HG03354 (cell line): Measurements from ENCODE around the gene STARD3.

Experiments
- ATAC-seq: cut with Tn5 transposase; IDR thresholded peaks from one replicate; pipeline ENCODE4 v1.9.1; 2021; ENCODE audit warnings: mild to moderate bottlenecking; ENCODE audit not compliant: unreplicated experiment, poor library complexity, severe bottlenecking

The STARD3 gene

GRCh38 chr17:39618246-39618913, 18.6 kb upstream of the STARD3 start:
- no peak for ATAC-seq

- no peak for ATAC-seq
These were observed 17.8 kb upstream of the STARD3 start for GRCh38 chr17:39618956-39619785.

GRCh38 chr17:39619786-39620101, 17.2 kb upstream of the STARD3 start:
- no peak for ATAC-seq

DNA sequence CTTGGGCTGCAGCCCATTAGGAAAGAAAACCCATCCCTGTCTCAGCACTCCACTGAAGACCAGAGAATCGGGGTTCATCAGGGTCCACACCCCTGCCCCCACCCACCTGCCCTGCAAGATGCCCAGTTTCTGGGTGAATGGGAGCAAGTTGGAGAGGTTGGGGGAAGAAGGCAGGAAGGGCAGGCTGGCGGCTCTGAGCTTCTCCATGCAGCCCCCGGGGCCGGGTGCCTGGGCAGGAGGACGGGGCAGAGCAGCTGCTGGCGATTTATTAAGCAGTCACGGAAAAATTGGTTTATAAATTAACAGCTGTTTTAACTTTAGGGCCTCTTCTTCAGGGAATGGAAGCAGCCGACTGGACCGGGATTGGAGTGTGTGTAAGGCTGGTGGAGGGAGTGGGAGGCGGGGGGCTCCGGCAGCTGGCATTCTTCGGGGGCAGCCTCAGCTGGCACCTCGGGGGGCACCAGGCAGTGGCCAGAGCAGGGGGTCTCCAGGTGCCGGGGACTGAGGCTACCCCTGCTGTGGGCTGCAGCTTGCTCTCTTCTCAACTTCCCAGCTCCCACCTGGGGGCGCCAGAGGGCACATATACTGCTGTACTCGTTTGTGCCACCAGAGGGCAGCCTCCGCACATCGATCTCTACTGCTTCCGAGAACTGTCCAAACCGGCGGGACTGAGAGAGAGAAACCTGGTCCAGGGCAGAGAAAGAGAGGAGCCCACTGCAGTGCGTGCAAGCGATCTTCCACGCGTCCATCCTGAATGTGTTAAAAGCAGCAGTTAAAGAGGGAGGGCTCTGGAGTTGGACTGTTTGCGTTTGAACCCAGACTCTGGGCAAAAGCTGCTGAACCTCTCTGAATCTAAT, 15.2 kb upstream of the STARD3 start:
- no peak for ATAC-seq

- ATAC-seq = no peak
These were observed 14.5 kb upstream of the STARD3 start for GRCh38 chr17:39622380-39623006.

- peak; percentile 55 for ATAC-seq
These were observed 13.5 kb upstream of the STARD3 start for GRCh38 chr17:39623356-39623950.

DNA sequence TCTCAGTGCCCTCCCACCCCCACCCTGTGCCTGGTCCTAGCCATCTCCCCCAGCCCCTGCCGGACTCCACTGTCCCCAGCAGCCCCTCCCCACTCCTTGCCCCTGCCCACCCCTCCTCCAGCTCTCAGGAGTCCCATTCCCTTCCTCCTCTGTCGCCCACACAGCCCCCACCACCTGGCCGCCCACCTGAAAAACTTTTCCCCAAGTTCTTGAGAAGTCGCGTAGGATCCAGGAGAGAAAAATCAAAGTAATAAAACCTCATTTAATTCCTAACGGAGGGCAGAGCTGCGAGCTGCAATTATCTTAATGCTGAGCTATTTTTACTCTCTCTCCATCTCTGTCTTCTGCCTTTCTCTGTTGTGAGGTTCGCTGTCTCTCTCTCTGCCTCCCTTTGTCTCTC, 12.6 kb upstream of the STARD3 start:
- ATAC-seq = no peak

- no peak for ATAC-seq
These were observed 11.7 kb upstream of the STARD3 start for GRCh38 chr17:39625198-39625785.

DNA sequence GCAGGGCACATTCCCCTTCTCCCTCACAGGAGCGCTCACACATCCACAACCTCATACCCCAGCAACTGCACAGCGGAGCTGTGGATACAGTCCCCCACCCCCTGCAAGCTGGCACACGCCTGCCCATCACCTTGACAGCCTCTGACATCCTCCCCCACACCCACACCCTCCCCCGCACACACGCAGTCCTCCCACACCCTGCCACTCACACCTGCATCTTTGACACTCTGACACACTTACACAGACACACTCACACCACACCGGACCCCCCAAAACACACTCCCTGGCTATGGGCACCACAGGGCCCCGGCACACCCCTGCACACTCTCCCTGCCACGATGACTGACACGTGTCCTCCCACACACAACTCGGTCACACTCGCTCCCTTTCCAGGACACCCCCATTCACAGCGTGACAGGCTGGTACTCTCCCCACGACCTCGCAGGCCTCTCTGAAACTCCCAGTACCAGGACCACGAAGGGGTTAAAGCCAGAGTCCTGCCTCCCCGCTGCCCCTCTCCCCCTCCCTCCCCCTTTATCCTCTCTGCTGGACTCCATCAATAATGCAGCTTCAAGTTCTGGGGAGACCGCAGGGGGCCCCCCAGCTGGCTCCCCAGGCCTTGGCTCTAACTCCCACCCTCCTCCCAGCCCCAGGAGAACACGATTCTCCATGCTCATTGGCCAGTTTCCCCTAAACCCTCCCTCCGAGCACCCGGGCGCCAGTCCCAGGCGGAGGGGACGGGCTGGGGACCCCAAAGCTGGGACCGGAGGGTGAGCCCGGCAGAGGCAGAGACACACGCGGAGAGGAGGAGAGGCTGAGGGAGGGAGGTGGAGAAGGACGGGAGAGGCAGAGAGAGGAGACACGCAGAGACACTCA, 10.5 kb upstream of the STARD3 start, which contains the start of gene PPP1R1B:
TSS of gene PPP1R1B (plus strand) at position 782 of the 876 bp plus-strand sequence. CDS start 441 bp downstream, outside the sequence.
- ATAC-seq = no peak

GRCh38 chr17:39627047-39627711, 9.8 kb upstream of the STARD3 start:
- no peak for ATAC-seq

- ATAC-seq = no peak
These were observed 9.0 kb upstream of the STARD3 start for GRCh38 chr17:39627712-39628516.

DNA sequence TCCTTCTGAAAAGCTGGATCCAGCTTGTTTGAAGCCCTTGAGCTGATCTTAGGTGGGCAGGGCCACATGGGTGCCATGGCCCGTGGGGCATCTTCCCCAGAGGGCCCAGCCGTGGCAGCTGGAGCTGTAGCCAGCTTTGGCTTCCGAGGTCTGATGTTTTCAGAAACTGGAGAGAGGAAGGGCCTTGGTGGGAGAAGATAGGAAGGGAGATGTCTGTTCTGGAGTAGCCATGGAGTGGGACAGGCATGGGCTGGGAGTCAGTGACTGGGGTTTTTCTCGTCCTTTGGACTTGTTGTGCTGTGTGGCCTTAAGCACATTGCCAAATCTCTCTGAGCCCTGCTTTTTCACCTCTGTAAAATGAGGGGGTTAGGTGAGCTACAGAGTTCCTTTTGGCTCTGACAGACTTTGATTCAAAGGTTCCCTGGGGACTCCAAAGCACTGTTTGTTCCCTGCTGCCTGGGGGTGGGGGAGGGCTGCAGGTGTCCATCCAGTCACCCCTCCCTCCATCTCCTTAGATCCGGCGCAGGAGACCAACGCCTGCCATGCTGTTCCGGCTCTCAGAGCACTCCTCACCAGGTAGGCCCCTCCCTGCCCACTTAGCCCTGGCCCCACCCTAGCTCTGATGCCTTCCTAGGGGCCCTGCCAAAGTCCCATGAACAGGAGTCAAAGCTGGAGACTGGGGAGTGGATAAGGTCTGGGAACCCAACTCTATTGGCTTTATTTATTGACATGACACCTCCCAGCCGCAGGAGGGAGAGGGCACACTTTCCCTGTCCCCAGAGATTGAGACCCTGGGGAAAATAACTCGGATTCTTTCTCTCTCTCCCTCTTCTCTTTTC, 8.1 kb upstream of the STARD3 start:
- ATAC-seq = no peak

- ATAC-seq = no peak
These were observed 7.5 kb upstream of the STARD3 start for GRCh38 chr17:39629494-39629880.

GRCh38 chr17:39629898-39630297, 7.0 kb upstream of the STARD3 start:
- ATAC-seq = no peak

DNA sequence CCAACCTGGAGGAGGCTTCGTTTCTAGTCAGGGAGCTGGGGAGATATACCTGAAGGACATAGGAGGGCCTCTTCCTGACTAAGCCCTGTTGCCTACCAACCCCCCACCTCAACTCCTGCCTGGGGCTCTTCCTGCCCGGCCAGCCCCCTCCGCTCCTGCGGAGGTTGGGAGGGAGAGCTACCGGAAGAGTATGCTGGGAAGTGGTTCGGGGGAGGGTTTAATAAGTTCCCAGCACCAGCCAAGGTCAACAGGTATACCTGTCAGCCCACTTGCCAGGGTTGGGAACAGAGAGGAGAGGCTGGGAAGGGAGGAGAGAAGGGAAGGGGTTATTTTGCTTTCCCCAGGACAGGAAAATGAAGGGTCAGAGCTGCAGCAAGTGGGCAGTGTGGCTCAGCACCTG, 5.5 kb upstream of the STARD3 start:
- no peak for ATAC-seq
